H1 (cell line): ENCODE results near the gene EDDM3A. TPM values are rescaled to one million over a fixed set of nuclear protein-coding genes. Genes with fewer than 3 reads are reported as not detected.

Experiments used
- CTCF ChIA-PET: fragments of 300-600 bp; sonication (Branson Sonifier 250); formaldehyde crosslinking; loops from one replicate; lab custom pipeline; 2021; ENCODE audit not compliant: partially characterized antibody; lab: Charles Lee
- POLR2A ChIA-PET: fragments of 300-600 bp; sonication (Branson Sonifier 250); formaldehyde crosslinking; loops from one replicate; lab custom pipeline; 2021; ENCODE audit warnings: inconsistent platforms; ENCODE audit not compliant: partially characterized antibody; lab: Charles Lee
- DNase-seq, 2 experiments: peaks; one replicate each; pipeline versions ENCODE4 v3.0.0 to v3.0.0-alpha.2; 2010 to 2022; ENCODE audit warnings: low spot score in 2 of 2, low read depth in 1 of 2, mixed read lengths in 1 of 2
- FAIRE-seq: peaks from 2 replicates; lab custom pipeline; 2011; peaks lifted over from hg19 to GRCh38; lab: Jason Lieb, UNC
- H2AFZ ChIP-seq: 2 replicates; pipeline ENCODE4 v1.8.1; 2012; ENCODE audit warnings: low read length, inconsistent platforms
- H2AK5ac ChIP-seq: 2 replicates; pipeline ENCODE4 v1.6.1; 2013; ENCODE audit warnings: low read depth, low read length
- H2BK120ac ChIP-seq: replicated peaks from 2 replicates; pipeline ENCODE3; 2013; ENCODE audit warnings: low read depth, low read length, inconsistent platforms
- H2BK12ac ChIP-seq: 2 replicates; pipeline ENCODE4 v1.6.1; 2013; ENCODE audit warnings: low read depth, low read length
- H2BK15ac ChIP-seq: 2 replicates; pipeline ENCODE4 v1.6.1; 2013; ENCODE audit warnings: low read length
- H2BK20ac ChIP-seq: 2 replicates; pipeline ENCODE4 v1.6.1; 2013; ENCODE audit warnings: low read length
- H2BK5ac ChIP-seq: 2 replicates; pipeline ENCODE4 v1.6.1; 2013; ENCODE audit warnings: low read depth, low read length
- H3K14ac ChIP-seq: 2 replicates; pipeline ENCODE4 v1.6.1; 2013; ENCODE audit warnings: inconsistent platforms; ENCODE audit not compliant: insufficient read length
- H3K18ac ChIP-seq: 2 replicates; pipeline ENCODE4 v1.6.1; 2013; ENCODE audit warnings: low read length; ENCODE audit errors: extremely low read depth
- H3K23ac ChIP-seq: 2 replicates; pipeline ENCODE4 v1.6.1; 2013; ENCODE audit warnings: inconsistent platforms; ENCODE audit not compliant: insufficient read length
- H3K23me2 ChIP-seq: 2 replicates; pipeline ENCODE4 v1.6.1; 2013; ENCODE audit warnings: low read depth, low read length
- H3K27ac ChIP-seq: 2 replicates; pipeline ENCODE4 v1.6.1; 2011; ENCODE audit warnings: low read depth, low read length, inconsistent platforms
- H3K27me3 ChIP-seq, 4 experiments: replicated peaks in 1 of 4; 1 replicate in 1 of 4; 2 replicates in 3 of 4; pipeline versions ENCODE4 v1.6.1 to v1.8.1; 2011 to 2013; ENCODE audit warnings: low read length in 3 of 4, mild to moderate bottlenecking in 3 of 4, inconsistent platforms in 2 of 4, mixed read lengths in 2 of 4, moderate library complexity in 1 of 4; ENCODE audit not compliant: control insufficient read depth in 3 of 4, insufficient read depth in 3 of 4; ENCODE audit errors: extremely low read depth in 1 of 4
- H3K36me3 ChIP-seq, 4 experiments: 2 replicates each; pipeline versions ENCODE4 v1.6.1 to v1.8.1; 2011 to 2013; ENCODE audit warnings: mild to moderate bottlenecking in 4 of 4, low read length in 3 of 4, moderate library complexity in 2 of 4, control low read depth in 1 of 4, inconsistent platforms in 1 of 4; ENCODE audit not compliant: insufficient read depth in 4 of 4, control insufficient read depth in 2 of 4
- H3K4ac ChIP-seq: replicated peaks from 2 replicates; pipeline ENCODE3; 2013; ENCODE audit warnings: low read length, low read depth, mixed read lengths, inconsistent platforms; ENCODE audit not compliant: insufficient read length
- H3K4me1 ChIP-seq, 4 experiments: replicated peaks in 1 of 4; 1 replicate in 1 of 4; 2 replicates in 3 of 4; pipeline versions ENCODE4 v1.6.1 to v1.8.1; 2011 to 2013; ENCODE audit warnings: low read length in 3 of 4, inconsistent platforms in 2 of 4, mixed read lengths in 1 of 4; ENCODE audit not compliant: insufficient read depth in 4 of 4, control insufficient read depth in 3 of 4
- H3K4me2 ChIP-seq, 2 experiments: 2 replicates each; pipeline versions ENCODE4 v1.6.1 to v1.8.1; 2011 to 2013; ENCODE audit warnings: low read depth in 2 of 2, low read length in 2 of 2, control low read depth in 1 of 2, inconsistent platforms in 1 of 2, mild to moderate bottlenecking in 1 of 2; ENCODE audit not compliant: insufficient read depth in 1 of 2
- H3K4me3 ChIP-seq, 4 experiments: fragments of 200-600, 300-600 bp in 1 of 4; sonication (generic), shearing (Covaris generic), sonication (Bioruptor Twin) in 1 of 4; 2 replicates each; pipeline versions ENCODE4 v1.5.1 to v1.8.1; 2011 to 2016; ENCODE audit warnings: low read length in 4 of 4, low read depth in 3 of 4, control low read depth in 2 of 4, inconsistent platforms in 2 of 4, mild to moderate bottlenecking in 2 of 4, mixed read lengths in 1 of 4, moderate library complexity in 1 of 4; ENCODE audit not compliant: insufficient read depth in 2 of 4; ENCODE audit errors: extremely low read depth in 1 of 4
- H3K56ac ChIP-seq: replicated peaks from 2 replicates; pipeline ENCODE3; 2013; ENCODE audit warnings: low read depth, mild to moderate bottlenecking, mixed read lengths, low read length, inconsistent platforms; ENCODE audit not compliant: insufficient read length
- H3K79me1 ChIP-seq: 2 replicates; pipeline ENCODE4 v1.6.1; 2013; ENCODE audit warnings: low read depth, low read length, control low read depth
- H3K79me2 ChIP-seq, 2 experiments: 2 replicates each; pipeline versions ENCODE4 v1.6.1 to v1.8.1; 2012 to 2013; ENCODE audit warnings: low read length in 2 of 2, mild to moderate bottlenecking in 2 of 2, inconsistent platforms in 1 of 2; ENCODE audit not compliant: insufficient read depth in 2 of 2, control insufficient read depth in 1 of 2
- H3K9ac ChIP-seq, 4 experiments: replicated peaks in 1 of 4; 1 replicate in 1 of 4; 2 replicates in 3 of 4; pipeline versions ENCODE4 v1.6.1 to v1.8.1; 2011 to 2013; ENCODE audit warnings: low read depth in 3 of 4, low read length in 3 of 4, control low read depth in 2 of 4, mild to moderate bottlenecking in 2 of 4, moderate library complexity in 2 of 4, inconsistent platforms in 1 of 4; ENCODE audit errors: extremely low read depth in 1 of 4
- H3K9me3 ChIP-seq, 2 experiments: 2 replicates each; pipeline versions ENCODE4 v1.6.1 to v1.8.1; 2012 to 2013; ENCODE audit warnings: mild to moderate bottlenecking in 2 of 2, moderate library complexity in 2 of 2, control low read depth in 1 of 2, inconsistent platforms in 1 of 2, low read depth in 1 of 2, low read length in 1 of 2, mixed read lengths in 1 of 2; ENCODE audit not compliant: insufficient read depth in 2 of 2
- H4K20me1 ChIP-seq, 2 experiments: replicated peaks in 1 of 2; 2 replicates each; pipeline versions ENCODE3 to v1.8.1; 2011 to 2013; ENCODE audit warnings: inconsistent platforms in 2 of 2, low read length in 2 of 2, mild to moderate bottlenecking in 1 of 2; ENCODE audit not compliant: insufficient read depth in 2 of 2, control insufficient read depth in 1 of 2
- H4K5ac ChIP-seq: 2 replicates; pipeline ENCODE4 v1.6.1; 2013; ENCODE audit warnings: low read length, low read depth, mixed read lengths, inconsistent platforms; ENCODE audit not compliant: insufficient read length
- H4K8ac ChIP-seq: 2 replicates; pipeline ENCODE4 v1.8.0; 2013; ENCODE audit warnings: mild to moderate bottlenecking, moderate library complexity, low read length, inconsistent platforms; ENCODE audit not compliant: insufficient read depth; ENCODE audit errors: extremely low read depth
- H4K91ac ChIP-seq: replicated peaks from 2 replicates; pipeline ENCODE3; 2013; ENCODE audit warnings: low read length, mixed read lengths, inconsistent platforms; ENCODE audit not compliant: insufficient read length
- ASH2L ChIP-seq: fragments of 200-600, 300-600 bp; sonication (generic); IDR thresholded peaks from one replicate; pipeline ENCODE4 v1.7.1; 2017; ENCODE audit warnings: low read length
- ATF2 ChIP-seq: IDR thresholded peaks from 2 replicates; pipeline ENCODE4 v1.6.1; 2012; ENCODE audit warnings: low read length, inconsistent platforms
- CBX8 ChIP-seq: fragments of 300-800, 300-1000 bp; sonication (generic); IDR thresholded peaks from 2 replicates; pipeline ENCODE4 v1.7.1; 2016; ENCODE audit warnings: low read depth, low read length, borderline replicate concordance
- HDAC2 ChIP-seq, 2 experiments: fragments of 300-600 bp in 1 of 2; sonication (generic) in 1 of 2; IDR thresholded peaks; 2 replicates each; pipeline ENCODE4 v1.6.1; 2011 to 2012; ENCODE audit warnings: low read depth in 2 of 2, low read length in 2 of 2, mild to moderate bottlenecking in 2 of 2, moderate library complexity in 2 of 2, borderline replicate concordance in 1 of 2, inconsistent platforms in 1 of 2
- JUN ChIP-seq: IDR thresholded peaks from 2 replicates; pipeline ENCODE4 v1.6.1; 2011; ENCODE audit warnings: low read depth, mild to moderate bottlenecking, improper control_type of control experiment, low read length
- RNF2 ChIP-seq: fragments of 200-900, 300-1000 bp; sonication (generic); IDR thresholded peaks from 2 replicates; pipeline ENCODE4 v1.7.1; 2016; ENCODE audit warnings: borderline replicate concordance, low read depth, mild to moderate bottlenecking, antibody characterized with exemption, low read length; ENCODE audit not compliant: poor library complexity, severe bottlenecking; ENCODE audit errors: missing control alignments
- SRF ChIP-seq: IDR thresholded peaks from 2 replicates; pipeline ENCODE4 v1.6.1; 2011; ENCODE audit warnings: mild to moderate bottlenecking, low read depth, low read length, moderate library complexity
- SUZ12 ChIP-seq: fragments of 200-600 bp; sonication (generic); IDR thresholded peaks from 2 replicates; pipeline ENCODE4 v1.6.1; 2012; ENCODE audit warnings: mild to moderate bottlenecking, inconsistent platforms, low read length, moderate library complexity, mixed read lengths
- TAF1 ChIP-seq: IDR thresholded peaks from 2 replicates; pipeline ENCODE4 v1.6.1; 2011; ENCODE audit warnings: mild to moderate bottlenecking, low read depth, low read length
- WGBS, 2 experiments: shearing (Covaris generic) in 1 of 2; methylation state at CpG; one replicate each; pipeline versions ENCODE4 v1.1.6 to v1.1.7; 2013 to 2015; ENCODE audit warnings: low lambda C conversion rate in 2 of 2, mixed read lengths in 2 of 2, inconsistent platforms in 1 of 2, low coverage in 1 of 2, missing lambda C conversion rate in 1 of 2; ENCODE audit not compliant: insufficient replicate concordance in 2 of 2, insufficient coverage in 1 of 2, insufficient read length in 1 of 2; ENCODE audit errors: extremely low coverage in 1 of 2, missing lambda C conversion rate in 1 of 2; 5-methylcytosine and 5-hydroxymethylcytosine counted together
- polyA plus RNA-seq, 7 experiments: library from polyadenylated mRNA; depleted of rRNA in 3 of 7; stranded (reverse) in 5 of 7; unstranded in 2 of 7; fragments of >200 nt in 5 of 7; fragments of 200-250 nt in 2 of 7; gene quantifications; 1 replicate in 5 of 7; 2 replicates in 1 of 7; 4 replicates in 1 of 7; pipeline versions ENCODE4 v1.2.1 to v1.2.3, GENCODE V29; 2011 to 2013; ENCODE audit warnings: missing spikeins in 2 of 7, mixed read lengths in 2 of 7
- total RNA-seq: library from RNA; stranded (reverse); fragmentation: NEBNext Ultra II Directional; extraction: Animal tissue kit (Norgen Biotek cat#: 25700); gene quantifications from 2 replicates; pipeline ENCODE4 v1.2.1, GENCODE V29; 2021
- TF ChIP-seq, protein P1 (sequence below): IDR thresholded peaks from 2 replicates; pipeline ENCODE4 v1.6.1; 2011; ENCODE audit warnings: low read depth, mild to moderate bottlenecking, low read length; ENCODE audit not compliant: insufficient read depth

Gene EDDM3A
- total and polyA plus RNA-seq, 2 of the 8 experiments (the other 6 are each of a cell fraction or from before 2014, with no cell fraction given): 0.09 TPM; not detected in 1

- Histone ChIP-seq H3K18ac (no peak overlapping the region), H2BK120ac (no peak overlapping the region), H3K23ac (no peak overlapping the region), H2AK5ac (no peak overlapping the region), H3K4me3 (no peak overlapping the region), H2AFZ (no peak overlapping the region), H3K27me3 (no peaks in the 10 kb centered on the region), H4K5ac (no peak overlapping the region), H3K14ac (no peak overlapping the region), H3K4me2 (no peak overlapping the region), H3K9me3 (no peaks in the 10 kb centered on the region), H3K79me1 (no peaks in the 10 kb centered on the region), H2BK20ac (no peak overlapping the region), H3K27ac (no peak overlapping the region), H3K79me2 (no peaks in the 10 kb centered on the region), H2BK15ac (no peak overlapping the region), H3K4ac (no peak overlapping the region), H3K23me2 (no peaks in the 10 kb centered on the region), H3K36me3 (no peaks in the 10 kb centered on the region), H3K56ac (no peak overlapping the region), H2BK12ac (no peak overlapping the region), H2BK5ac (no peak overlapping the region), H4K8ac (no peak overlapping the region), H4K91ac (no peak overlapping the region), H3K9ac (no peak overlapping the region), H3K4me1 (peaks cover 0 to 4% (median 1%) of the 10 kb centered on the region in 4 experiments; a peak in 4 of 7 replicates), H4K20me1 (no peaks in the 10 kb centered on the region)
- DNase-seq (no peak), FAIRE-seq (no peak)
- ChIA-PET POLR2A (no interaction called here), CTCF (no interaction called here)
- WGBS, 2 experiments: 81% methylated on average over 7 of the region's 7 CpGs; no CpG with 5 or more reads in 1 of the 2 experiments
- TF ChIP-seq CBX8 (no peak), HDAC2 (IDR thresholded peaks at IDR 0.05; ENCODE audit: borderline replicate concordance in 1 of 2, low read depth in 2 of 2, low read length in 2 of 2) (no peak), ASH2L (no peak), ATF2 (no peak), SUZ12 (no peak), RNF2 (no peak), JUN (no peak), SRF (no peak), TAF1 (no peak)
- TF ChIP-seq, protein P1, sequence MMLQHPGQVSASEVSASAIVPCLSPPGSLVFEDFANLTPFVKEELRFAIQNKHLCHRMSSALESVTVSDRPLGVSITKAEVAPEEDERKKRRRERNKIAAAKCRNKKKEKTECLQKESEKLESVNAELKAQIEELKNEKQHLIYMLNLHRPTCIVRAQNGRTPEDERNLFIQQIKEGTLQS: no peak
Measured at GRCh38 chr14:20794644-20795369, 49.1 kb downstream of the EDDM3A start.
